NCI-H69 (cell line): ENCODE measurements around the gene NOL9.

Experiments
- DNase-seq: peaks from one replicate; lab custom pipeline; 2025; lab: John Stamatoyannopoulos, UW

NOL9 gene

DNA sequence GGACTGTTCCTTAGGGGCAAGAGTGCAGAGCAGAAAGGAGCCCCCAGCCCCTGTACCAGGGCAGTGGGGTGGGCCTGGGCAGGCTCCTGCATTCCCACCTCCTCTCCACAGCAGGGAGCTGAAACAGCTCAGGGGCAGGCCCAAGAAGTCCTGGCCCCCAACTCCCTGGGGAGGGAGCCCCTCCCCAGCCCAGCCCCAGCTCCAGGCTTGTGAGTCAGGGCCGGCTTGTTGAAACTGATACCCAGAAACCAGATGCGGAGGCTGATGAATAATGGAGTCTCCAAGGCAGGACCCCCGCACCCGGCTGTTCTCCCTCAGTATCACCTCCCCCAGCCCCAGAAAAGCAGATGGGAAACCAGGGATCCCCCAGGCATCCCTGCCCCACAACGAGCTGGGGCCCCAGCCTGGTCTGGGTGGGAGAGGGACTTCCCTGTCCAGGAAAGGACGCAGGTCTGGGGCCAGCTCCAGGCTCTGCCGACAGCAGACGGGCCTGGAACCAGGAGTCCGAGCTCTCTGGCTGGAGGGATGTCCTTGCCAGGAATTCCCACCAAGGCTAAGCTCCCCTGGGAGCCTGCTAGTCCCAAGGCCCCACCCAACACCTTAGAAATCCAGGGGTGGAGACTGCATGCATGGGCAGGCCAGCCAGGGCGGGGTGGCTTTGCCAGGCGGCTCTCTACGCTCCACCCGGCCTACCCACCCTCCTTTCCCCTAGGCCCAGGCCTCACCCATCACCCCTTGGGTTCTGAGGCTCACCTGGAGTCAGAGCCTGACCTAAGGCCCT lies 65.5 kb downstream of the NOL9 start:
- DNase-seq: peak; percentile 59

- no peak for DNase-seq
Observed at GRCh38 chr1:6487804-6488484, 66.4 kb downstream of the NOL9 start.

DNA sequence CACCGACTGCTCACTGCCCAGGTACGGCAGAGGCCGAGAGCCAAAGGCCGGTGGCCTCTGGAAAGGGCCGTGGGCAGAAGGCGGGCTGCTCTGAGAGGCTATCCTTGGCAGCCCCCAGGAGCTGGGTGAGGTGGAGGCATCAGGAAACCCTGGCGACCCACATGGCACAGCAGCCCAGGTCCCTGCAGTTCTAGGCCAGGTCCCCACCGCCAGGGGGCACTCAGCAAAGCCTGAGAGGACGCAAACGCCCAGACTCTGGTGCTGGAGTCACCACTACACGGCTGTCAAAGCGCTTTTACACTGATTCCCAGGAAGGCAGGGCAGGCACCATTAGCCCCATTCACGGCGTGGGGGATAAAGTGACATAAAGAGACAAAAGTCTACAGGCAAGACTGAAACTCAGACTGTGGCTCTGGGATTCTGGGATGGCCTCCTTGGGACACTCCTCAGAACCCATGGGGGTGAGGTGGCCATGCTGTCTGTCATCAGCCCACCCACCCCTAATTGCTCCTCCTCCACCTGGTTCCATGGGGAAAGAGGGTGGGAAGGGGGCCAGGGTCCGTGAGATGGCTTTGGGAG lies 67.8 kb downstream of the NOL9 start:
- DNase-seq: peak; percentile 86

- peak; percentile 24 for DNase-seq
Observed at GRCh38 chr1:6485168-6486101, 68.9 kb downstream of the NOL9 start.

- DNase-seq: no peak
Observed at GRCh38 chr1:6484826-6485167, 69.5 kb downstream of the NOL9 start.

- DNase-seq: no peak
Observed at GRCh38 chr1:6483761-6484117, 70.6 kb downstream of the NOL9 start.

- peak; percentile 23 for DNase-seq
Observed at GRCh38 chr1:6483017-6483760, 71.1 kb downstream of the NOL9 start.

DNA sequence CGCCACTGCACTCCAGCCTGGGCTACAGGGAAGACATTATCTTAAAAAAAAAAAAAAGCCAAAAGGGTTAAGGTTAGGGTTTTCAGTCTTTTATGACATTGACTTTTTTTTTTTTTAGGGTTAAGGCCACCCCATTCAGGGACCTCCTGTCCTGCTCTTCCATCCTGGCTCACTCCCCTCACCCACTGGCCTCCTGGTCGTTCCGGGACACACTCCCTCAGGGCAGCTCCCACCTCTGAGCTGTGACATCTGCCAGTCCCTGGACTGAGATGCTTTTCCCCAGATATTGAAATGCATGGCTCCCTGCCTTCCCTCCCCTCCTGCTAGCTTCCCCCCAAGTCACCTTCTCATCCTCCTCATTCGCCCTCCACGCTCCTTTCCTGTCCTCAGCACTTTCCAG lies 72.5 kb downstream of the NOL9 start:
- DNase-seq: no peak

GRCh38 chr1:6477039-6477820 lies 77.1 kb downstream of the NOL9 start:
- no peak for DNase-seq

DNA sequence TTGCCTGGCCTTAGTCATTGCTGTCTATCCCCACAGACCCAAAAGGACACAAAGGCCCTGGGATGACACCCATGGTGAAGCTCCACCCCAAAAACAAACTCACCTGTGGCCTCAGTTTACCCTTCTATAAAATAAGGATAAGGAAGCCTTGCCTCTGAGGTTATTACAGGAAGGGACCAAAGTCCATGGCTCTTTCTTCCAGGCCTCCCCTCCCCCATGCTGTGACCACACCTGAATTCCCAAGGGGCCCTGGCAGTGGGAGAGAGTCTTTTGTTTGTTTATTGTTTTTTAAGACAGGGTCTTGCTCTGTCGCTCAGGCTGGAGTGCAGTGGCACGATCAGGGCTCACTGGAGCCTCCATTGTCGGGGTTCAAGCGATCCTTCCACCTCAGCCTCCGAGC lies 77.8 kb downstream of the NOL9 start:
- DNase-seq: peak; percentile 6

GRCh38 chr1:6475381-6476133 lies 78.8 kb downstream of the NOL9 start:
- DNase-seq: peak; percentile 62

GRCh38 chr1:6474815-6475282 lies 79.5 kb downstream of the NOL9 start:
- peak; percentile 44 for DNase-seq

GRCh38 chr1:6473974-6474814 lies 80.1 kb downstream of the NOL9 start:
- peak; percentile 75 for DNase-seq

DNA sequence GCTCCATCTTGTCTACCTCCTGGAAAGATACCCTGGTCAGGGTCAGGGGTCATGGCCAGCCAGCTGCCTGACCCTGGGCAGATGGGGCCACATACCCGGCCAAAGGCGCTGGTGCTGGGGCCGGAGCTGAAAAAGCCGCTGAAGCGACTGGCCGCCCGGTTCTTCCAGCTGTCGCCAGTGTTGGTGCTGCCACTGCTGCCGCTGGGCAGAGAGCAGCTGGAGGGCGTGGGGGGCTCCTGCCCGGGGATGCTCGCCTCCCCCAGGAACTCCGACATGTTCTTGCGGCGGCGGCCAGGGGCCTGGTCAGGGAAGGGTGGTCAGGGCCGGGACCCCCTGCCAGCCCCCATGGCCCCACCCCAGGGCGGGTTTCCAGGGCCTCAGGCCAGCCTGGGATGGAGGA lies 81.2 kb downstream of the NOL9 start:
- no peak for DNase-seq

DNA sequence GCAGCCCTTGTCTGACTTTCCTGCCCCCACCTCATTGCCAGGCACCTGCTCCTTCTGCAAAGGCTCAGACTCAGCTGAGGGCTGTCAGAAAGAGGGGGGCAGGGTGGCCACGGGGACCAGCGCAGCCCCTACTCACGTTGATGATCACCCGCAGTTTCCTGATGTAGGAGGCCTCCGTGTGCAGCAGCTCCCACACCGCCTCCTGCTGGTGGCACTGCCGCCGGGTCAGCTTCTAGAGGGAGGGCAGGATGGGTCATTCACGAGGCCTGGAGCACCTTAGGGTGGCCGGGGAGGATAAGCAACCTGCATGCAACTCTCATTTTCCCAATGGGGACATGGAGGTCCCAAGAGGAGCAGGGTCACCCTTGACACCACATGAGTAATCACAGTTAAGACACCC lies 81.9 kb downstream of the NOL9 start:
- no peak for DNase-seq

DNA sequence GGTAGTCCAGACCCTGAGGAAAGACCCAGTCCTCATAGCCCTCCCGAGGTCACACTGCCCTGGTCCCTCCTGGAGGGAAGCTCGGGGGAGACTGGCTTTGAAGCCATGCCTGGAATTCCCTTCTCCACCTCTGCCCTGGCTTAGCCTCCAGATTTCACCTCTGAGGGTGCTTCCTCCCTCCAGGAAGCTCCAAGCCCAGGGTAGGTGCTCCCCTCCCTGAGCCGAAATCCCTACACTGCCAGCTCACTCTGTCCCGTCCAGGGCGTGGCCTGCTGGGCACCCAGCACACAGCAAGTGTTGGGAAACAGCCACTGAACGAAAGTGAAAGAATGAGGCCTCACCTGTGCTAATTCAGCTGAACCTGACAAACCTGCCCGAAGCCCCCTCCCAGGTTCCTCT lies 82.3 kb downstream of the NOL9 start:
- no peak for DNase-seq
